GM10266 (cell line): ENCODE results near the gene RNF167.
"Not testable (repeated sequence)": the region's sequence is repeated elsewhere in the genome, so short reads cannot be mapped to it uniquely, and the experiment has no call there.

ENCODE experiments used
- DNase-seq: peaks from one replicate; pipeline ENCODE4 v3.0.0; 2012; ENCODE audit errors: extremely low spot score
- TF ChIP-seq, protein P1 (sequence below): IDR thresholded peaks from 2 replicates; pipeline ENCODE4 v1.5.1; 2012; ENCODE audit warnings: mild to moderate bottlenecking, low read depth; ENCODE audit not compliant: control insufficient read depth, insufficient read depth; ENCODE audit errors: missing control alignments

The RNF167 gene

DNA sequence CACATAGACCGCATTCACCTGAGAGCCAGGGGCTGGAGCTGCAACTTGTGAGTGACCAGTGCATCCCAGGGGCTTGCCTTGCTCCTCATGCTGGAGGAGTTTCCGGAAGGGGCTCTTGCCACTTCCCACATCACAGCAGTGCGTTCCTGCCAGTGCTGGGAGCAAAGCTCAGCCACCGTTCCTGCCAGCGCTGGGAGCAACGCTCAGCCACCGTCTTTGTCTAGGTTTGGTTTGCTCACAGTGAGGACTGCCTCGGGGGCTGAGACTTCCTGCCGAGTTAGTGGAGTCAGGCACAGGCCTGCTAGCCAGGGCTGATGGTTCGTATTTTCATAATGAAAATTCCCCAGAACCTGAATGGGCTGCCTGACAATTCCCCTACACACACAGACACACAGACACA is 31.8 kb upstream of the RNF167 start:
- DNase-seq, result no peak
- TF ChIP-seq, protein P1, sequence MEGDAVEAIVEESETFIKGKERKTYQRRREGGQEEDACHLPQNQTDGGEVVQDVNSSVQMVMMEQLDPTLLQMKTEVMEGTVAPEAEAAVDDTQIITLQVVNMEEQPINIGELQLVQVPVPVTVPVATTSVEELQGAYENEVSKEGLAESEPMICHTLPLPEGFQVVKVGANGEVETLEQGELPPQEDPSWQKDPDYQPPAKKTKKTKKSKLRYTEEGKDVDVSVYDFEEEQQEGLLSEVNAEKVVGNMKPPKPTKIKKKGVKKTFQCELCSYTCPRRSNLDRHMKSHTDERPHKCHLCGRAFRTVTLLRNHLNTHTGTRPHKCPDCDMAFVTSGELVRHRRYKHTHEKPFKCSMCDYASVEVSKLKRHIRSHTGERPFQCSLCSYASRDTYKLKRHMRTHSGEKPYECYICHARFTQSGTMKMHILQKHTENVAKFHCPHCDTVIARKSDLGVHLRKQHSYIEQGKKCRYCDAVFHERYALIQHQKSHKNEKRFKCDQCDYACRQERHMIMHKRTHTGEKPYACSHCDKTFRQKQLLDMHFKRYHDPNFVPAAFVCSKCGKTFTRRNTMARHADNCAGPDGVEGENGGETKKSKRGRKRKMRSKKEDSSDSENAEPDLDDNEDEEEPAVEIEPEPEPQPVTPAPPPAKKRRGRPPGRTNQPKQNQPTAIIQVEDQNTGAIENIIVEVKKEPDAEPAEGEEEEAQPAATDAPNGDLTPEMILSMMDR, result no peak

DNA sequence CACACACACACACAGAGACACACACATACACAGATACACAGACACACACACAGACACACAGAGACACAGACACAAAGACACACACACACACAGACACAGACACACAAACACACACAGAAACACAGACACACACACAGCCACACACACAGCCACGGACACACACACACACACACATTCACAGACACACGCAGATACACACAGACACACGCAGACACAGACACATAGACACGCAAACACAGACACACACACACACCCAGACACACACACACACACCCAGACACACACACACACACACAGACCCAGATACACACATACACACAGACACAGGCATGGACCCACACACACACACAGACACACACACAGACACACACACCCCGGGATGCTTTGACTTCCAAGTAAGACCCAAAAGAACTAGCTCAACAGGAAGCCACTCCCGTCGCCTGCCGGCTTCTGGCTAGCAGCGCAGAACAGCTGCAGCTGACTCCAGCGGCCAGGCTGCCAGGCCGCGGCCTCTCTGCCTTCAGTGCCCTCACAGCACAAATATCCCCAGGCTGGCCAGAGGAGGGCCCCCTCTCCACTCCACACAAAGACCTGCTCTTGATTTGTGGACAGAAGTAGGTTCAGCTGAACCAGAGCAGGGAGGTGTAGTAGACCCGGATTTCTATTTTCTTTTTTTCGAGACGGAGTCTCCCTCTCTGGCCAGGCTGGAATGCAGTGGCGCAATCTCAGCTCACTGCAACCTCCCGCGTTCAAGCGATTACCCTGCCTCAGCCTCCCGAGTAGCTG is 31.2 kb upstream of the RNF167 start:
- TF ChIP-seq, protein P1, result peak; percentile 89
- DNase-seq, result peak; percentile 83

DNA sequence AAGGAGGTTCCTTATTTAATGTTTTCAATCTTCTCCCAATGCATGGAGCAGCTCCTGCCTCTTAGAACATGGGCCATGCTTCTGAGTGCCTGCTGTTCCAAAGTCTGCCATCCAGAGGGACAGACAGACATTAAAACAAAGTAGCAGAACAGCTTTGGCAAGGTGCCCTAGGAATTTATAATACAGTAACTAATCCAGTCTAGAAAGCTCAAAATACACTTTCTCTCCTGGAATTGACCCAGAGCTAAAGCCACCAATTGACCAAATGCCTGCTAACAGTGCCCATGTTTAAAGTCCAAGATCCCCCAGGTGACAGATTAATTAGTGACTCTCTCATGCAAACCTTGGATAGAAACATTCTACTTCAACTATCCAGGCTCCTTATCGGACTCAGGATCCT is 26.1 kb upstream of the RNF167 start:
- TF ChIP-seq, protein P1, result no peak
- DNase-seq, result no peak

DNA sequence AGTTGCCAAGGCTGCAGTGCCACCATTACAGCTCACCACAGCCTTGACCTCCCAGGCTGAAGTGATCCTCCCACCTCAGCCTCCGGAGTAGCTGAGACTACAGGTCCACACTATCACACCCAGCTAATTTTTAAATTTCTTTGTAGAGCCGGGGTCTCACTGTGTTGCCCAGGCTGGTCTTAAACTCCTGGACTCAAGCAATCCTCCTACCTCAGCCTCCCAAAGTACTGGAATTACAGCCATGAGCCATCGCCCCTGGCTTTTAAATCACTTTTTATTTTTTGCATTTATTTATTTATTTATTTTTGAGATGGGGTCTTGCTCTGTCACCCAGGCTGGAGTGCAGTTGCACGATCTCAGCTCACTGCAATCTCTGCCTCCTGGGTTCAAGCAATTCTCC is 25.5 kb upstream of the RNF167 start:
- DNase-seq, result not testable (repeated sequence)

DNA sequence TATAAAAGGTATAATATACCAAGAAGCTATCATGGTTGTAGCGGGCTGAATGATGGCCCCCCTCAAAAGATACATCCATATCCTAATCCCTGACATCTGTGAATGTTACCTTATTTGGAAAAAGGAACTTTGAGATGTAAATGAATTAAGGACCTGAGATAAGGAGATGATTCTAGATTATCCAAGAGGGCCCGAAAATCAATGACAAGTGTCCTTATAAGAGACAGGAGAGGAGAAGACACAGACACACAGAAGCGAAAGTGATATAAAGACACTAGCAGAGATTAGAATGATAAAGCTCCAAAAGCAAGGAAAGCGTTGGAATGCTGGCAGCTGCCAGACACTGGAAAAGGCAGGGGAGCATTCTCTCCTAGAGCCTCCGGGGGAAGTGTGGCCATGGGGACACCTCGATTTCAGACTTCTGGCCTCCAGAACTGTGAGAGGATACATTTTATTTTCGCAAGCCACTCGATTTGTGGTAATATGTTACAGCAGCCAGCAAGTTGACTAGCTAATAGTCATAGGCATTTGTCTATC is 20.5 kb upstream of the RNF167 start:
- TF ChIP-seq, protein P1, result no peak
- no peak for DNase-seq

DNA sequence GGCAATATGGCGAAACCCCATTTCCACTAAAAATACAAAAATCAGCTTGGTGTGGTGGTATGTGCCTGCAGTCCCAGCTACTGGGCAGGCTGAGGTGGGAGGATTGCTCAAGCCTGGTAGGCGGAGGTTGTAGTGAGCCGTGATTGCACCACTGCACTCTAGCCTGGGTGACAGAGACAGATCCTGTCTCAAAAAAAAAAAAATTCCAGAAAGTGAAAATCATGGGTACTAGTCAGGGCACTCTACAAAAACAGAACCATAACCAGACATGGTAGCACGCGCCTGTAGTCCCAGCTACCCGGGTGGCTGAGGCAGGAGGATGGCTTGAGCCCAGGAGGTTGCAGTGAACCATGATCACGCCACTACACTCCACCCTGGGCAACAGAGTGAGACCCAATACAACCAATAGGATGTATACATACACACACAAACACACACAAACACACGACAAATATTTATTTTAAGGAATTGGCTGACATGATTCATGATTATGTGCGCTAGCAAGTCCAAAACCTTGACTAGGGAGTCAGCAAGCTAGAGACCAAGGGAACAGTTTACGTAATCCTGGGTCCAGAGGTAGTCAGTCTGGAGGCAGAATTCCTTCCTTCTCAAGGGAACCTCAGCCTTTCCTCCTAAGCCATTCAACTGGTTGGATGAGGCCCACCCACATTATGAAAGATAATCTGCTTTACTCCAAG is 19.6 kb upstream of the RNF167 start:
- no peak for DNase-seq
- TF ChIP-seq, protein P1, result no peak

DNA sequence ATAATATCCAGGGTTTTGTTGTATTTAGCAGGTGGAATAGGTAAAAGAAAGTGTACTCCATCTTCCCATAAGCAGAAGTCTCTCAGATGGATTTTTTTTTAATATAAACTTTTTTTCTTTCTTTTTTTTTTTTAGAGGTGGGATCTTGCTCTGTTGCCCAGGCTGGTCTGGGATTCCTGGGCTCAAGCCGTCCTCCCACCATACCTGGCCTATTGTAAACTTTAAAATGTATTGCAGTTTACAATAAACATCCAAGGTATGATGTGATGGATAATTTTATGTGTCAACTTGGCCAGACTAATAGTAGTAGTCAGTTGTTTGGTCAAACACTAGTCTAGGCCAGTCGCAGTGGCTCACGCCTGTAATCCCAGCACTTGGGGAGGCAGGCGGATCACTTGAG is 18.7 kb upstream of the RNF167 start:
- DNase-seq, result no peak

DNA sequence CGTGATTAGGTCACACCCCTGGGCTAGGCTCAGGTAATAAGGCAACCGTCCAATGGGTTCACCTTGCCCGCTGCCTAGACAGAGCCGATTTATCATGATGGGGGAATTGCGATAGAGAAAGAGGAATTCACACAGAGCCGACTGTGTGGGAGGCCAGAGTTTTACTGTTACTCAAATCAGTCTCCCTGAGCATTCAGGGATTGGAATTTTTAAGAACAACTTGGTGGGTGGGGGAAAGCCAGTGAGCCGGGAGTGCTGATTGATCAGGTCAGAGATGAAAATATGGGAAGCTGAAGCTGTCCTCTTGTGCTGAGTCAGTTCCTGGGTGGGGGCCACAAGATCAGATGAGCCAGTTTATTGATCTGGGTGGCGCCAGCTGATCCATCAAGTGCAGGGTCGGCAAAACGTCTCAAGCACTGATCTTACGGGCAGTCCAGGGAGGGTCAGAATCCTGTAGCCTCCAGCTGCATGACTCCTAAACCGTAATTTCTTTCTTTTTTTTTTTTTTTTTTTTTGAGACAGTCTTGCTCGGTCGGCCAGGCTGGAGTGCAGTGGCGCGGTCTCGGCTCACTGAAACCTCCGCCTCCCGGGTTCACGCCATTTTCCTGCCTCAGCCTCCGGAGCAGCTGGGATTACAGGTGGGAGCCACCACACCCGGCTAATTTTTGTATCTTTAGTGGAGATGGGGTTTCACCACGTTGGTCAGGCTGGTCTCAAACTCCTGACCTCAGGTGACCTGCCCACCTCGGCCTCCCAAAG is 13.3 kb upstream of the RNF167 start:
- not testable (repeated sequence) for DNase-seq

More for the DNA sequence above, 18.7 kb upstream of the RNF167 start:
- TF ChIP-seq, protein P1, result no peak
